Measurements from ENCODE around the gene TMEM119.

DNA sequence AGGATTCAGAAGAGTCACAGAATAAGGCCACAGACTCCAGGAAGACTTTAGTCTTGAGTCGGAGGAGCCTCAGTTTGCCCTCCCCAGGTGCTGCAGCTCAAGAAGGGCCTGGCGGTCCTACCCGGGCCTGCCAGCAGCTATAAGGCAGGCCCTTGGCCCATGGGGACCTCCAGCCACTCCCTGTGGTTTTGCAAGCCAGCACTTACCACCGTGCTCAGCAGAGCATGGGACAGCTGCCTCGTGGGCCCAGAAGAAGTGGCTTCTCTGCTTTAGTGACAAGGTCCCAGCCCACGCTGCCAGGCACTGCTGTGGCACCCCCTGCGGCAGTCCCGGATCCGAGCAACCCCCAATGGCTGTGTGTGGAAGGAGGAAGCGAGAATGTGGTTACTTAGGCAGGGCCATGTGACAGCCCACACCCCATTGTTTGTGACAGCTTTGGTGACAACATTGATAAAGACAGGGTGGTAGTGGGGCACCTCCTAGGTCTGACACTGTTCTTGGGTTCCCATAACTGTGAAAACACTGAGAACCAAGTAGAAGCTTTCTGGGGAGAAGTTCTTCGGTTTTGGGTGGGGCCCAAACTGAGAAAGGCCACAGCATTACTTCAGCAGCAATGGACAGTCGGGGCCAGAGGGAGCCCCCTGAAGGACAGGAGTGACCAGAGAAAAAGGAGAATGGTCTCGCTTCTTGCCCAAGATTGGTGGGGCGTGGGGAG is 35.8 kb upstream of the TMEM119 start, which contains the start of gene SELPLG:
- TF ChIP-seq, protein P1, sequence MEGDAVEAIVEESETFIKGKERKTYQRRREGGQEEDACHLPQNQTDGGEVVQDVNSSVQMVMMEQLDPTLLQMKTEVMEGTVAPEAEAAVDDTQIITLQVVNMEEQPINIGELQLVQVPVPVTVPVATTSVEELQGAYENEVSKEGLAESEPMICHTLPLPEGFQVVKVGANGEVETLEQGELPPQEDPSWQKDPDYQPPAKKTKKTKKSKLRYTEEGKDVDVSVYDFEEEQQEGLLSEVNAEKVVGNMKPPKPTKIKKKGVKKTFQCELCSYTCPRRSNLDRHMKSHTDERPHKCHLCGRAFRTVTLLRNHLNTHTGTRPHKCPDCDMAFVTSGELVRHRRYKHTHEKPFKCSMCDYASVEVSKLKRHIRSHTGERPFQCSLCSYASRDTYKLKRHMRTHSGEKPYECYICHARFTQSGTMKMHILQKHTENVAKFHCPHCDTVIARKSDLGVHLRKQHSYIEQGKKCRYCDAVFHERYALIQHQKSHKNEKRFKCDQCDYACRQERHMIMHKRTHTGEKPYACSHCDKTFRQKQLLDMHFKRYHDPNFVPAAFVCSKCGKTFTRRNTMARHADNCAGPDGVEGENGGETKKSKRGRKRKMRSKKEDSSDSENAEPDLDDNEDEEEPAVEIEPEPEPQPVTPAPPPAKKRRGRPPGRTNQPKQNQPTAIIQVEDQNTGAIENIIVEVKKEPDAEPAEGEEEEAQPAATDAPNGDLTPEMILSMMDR (IDR thresholded peaks at IDR 0.05; ENCODE audit: insufficient read depth, low read length), result no peak
- TF ChIP-seq, protein P2, sequence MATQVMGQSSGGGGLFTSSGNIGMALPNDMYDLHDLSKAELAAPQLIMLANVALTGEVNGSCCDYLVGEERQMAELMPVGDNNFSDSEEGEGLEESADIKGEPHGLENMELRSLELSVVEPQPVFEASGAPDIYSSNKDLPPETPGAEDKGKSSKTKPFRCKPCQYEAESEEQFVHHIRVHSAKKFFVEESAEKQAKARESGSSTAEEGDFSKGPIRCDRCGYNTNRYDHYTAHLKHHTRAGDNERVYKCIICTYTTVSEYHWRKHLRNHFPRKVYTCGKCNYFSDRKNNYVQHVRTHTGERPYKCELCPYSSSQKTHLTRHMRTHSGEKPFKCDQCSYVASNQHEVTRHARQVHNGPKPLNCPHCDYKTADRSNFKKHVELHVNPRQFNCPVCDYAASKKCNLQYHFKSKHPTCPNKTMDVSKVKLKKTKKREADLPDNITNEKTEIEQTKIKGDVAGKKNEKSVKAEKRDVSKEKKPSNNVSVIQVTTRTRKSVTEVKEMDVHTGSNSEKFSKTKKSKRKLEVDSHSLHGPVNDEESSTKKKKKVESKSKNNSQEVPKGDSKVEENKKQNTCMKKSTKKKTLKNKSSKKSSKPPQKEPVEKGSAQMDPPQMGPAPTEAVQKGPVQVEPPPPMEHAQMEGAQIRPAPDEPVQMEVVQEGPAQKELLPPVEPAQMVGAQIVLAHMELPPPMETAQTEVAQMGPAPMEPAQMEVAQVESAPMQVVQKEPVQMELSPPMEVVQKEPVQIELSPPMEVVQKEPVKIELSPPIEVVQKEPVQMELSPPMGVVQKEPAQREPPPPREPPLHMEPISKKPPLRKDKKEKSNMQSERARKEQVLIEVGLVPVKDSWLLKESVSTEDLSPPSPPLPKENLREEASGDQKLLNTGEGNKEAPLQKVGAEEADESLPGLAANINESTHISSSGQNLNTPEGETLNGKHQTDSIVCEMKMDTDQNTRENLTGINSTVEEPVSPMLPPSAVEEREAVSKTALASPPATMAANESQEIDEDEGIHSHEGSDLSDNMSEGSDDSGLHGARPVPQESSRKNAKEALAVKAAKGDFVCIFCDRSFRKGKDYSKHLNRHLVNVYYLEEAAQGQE (IDR thresholded peaks at IDR 0.05; ENCODE audit: insufficient replicate concordance, low read depth), result peak; percentile 19
